ENCODE data around the gene ZNF761.
"Not testable (repeated sequence)": the region's sequence is repeated elsewhere in the genome, so short reads cannot be mapped to it uniquely, and the experiment has no call there.

ZNF761 gene

GRCh38 chr19:53485046-53486004 is 53.5 kb downstream of the ZNF761 start:
- TF ChIP-seq CTCF (conservative IDR thresholded peaks at IDR 0.05; ENCODE audit: low read depth, low read length), result no peak
- no peak overlapping the region for H3K4me3 ChIP-seq (ENCODE audit: low read depth, low read length)
- DNase-seq (ENCODE audit: low read depth), result no peak

GRCh38 chr19:53492153-53492552 is 60.4 kb downstream of the ZNF761 start:
- H3K4me3 ChIP-seq (ENCODE audit: low read depth, low read length), result no peak overlapping the region
- no peak for TF ChIP-seq CTCF (conservative IDR thresholded peaks at IDR 0.05; ENCODE audit: low read depth, low read length)
- DNase-seq (ENCODE audit: low read depth), result no peak

GRCh38 chr19:53497311-53498023 is 65.7 kb downstream of the ZNF761 start:
- not testable (repeated sequence) for H3K4me3 ChIP-seq (ENCODE audit: low read depth, low read length); DNase-seq (ENCODE audit: low read depth)

GRCh38 chr19:53498024-53498395 is 66.2 kb downstream of the ZNF761 start:
- not testable (repeated sequence) for H3K4me3 ChIP-seq (ENCODE audit: low read depth, low read length); DNase-seq (ENCODE audit: low read depth)

- not testable (repeated sequence) for H3K4me3 ChIP-seq (ENCODE audit: low read depth, low read length); DNase-seq (ENCODE audit: low read depth)
These were observed 71.4 kb downstream of the ZNF761 start for GRCh38 chr19:53503151-53503550.

- not testable (repeated sequence) for DNase-seq (ENCODE audit: low read depth); H3K4me3 ChIP-seq (ENCODE audit: low read depth, low read length)
These were observed 72.0 kb downstream of the ZNF761 start for GRCh38 chr19:53503671-53504364.

- H3K4me3 ChIP-seq (ENCODE audit: low read depth, low read length), result peak overlapping the region; percentile 33
- peak; percentile 11 for DNase-seq (ENCODE audit: low read depth)
- peak; percentile 35 for TF ChIP-seq CTCF (conservative IDR thresholded peaks at IDR 0.05; ENCODE audit: low read depth, low read length)
These were observed 72.5 kb downstream of the ZNF761 start for GRCh38 chr19:53504365-53504703.

- TF ChIP-seq CTCF (conservative IDR thresholded peaks at IDR 0.05; ENCODE audit: low read depth, low read length), result no peak
- H3K4me3 ChIP-seq (ENCODE audit: low read depth, low read length), result no peak overlapping the region
- peak; percentile 23 for DNase-seq (ENCODE audit: low read depth)
These were observed 73.1 kb downstream of the ZNF761 start for GRCh38 chr19:53504885-53505284.

- TF ChIP-seq CTCF (conservative IDR thresholded peaks at IDR 0.05; ENCODE audit: low read depth, low read length), result no peak
- no peak for DNase-seq (ENCODE audit: low read depth)
- H3K4me3 ChIP-seq (ENCODE audit: low read depth, low read length), result no peak overlapping the region
These were observed 74.9 kb downstream of the ZNF761 start for GRCh38 chr19:53506728-53507127.
